ENCODE data around the gene CCDC86.

CCDC86 gene

DNA sequence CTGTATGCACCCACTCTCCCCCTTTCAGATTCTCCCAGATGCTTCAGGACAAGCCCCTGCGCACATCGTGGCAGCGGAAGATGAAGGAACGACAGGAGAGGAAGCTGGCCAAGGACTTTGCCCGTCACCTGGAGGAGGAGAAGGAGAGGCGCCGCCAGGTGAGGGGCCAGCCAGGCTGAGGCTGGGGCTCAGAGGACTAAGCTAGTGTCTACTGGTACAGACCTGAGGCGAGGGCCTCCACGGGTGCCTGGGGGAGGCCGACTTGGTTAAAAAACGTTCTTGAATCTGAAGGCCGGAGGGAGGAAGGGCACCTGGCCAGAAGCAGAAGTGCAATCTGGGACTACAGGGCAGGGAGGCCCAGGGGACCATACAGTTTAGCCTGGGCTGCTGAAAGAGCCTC, 6.0 kb downstream of the CCDC86 start:
- Histone ChIP-seq H3K9ac (ENCODE audit: low read depth, low read length) (no peak overlapping the region), H3K27me3 (ENCODE audit: control insufficient read depth, insufficient read depth, low read length) (no peaks in the 10 kb centered on the region), H3K9me3 (replicated peaks; ENCODE audit: low read length) (no peaks in the 10 kb centered on the region), H3K36me3 (ENCODE audit: insufficient read depth, low read length) (peaks cover 43% of the 10 kb centered on the region), H3K4me3 (ENCODE audit: low read length) (no peak overlapping the region), H3K4me2 (ENCODE audit: low read length) (no peak overlapping the region), H3K4me1 (ENCODE audit: control insufficient read depth, insufficient read depth, low read length) (peaks cover 24% of the 10 kb centered on the region)

DNA sequence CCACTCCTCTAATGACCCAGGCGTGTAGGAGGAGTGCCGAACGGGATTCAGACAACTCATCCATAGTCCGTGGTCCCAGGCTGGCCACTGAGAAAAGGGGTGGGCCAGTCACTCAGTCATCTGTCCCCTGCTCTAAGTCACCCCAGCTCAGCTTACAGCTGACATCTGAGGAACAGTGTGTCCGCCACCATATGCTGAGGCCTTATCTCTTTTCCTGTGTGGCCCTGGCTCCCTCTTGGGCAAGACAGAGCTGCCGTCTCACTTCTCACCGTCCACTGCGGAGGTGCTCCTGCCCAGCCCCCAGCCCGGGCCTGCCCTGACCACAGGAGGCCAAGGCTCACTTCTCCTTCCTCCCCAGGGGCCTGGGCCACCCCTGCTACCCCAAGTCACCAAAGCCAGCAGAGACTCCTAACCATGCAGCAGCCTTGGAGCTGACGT, 6.8 kb downstream of the CCDC86 start:
- no peaks in the 10 kb centered on the region for H3K27me3 ChIP-seq (ENCODE audit: control insufficient read depth, insufficient read depth, low read length)
- no peak overlapping the region for H3K4me2 ChIP-seq (ENCODE audit: low read length)
- H3K4me1 ChIP-seq (ENCODE audit: control insufficient read depth, insufficient read depth, low read length): peaks cover 18% of the 10 kb centered on the region
- H3K9ac ChIP-seq (ENCODE audit: low read depth, low read length): no peak overlapping the region
- H3K9me3 ChIP-seq (replicated peaks; ENCODE audit: low read length): no peaks in the 10 kb centered on the region
- no peak overlapping the region for H3K4me3 ChIP-seq (ENCODE audit: low read length)
- peaks cover 43% of the 10 kb centered on the region for H3K36me3 ChIP-seq (ENCODE audit: insufficient read depth, low read length)

DNA sequence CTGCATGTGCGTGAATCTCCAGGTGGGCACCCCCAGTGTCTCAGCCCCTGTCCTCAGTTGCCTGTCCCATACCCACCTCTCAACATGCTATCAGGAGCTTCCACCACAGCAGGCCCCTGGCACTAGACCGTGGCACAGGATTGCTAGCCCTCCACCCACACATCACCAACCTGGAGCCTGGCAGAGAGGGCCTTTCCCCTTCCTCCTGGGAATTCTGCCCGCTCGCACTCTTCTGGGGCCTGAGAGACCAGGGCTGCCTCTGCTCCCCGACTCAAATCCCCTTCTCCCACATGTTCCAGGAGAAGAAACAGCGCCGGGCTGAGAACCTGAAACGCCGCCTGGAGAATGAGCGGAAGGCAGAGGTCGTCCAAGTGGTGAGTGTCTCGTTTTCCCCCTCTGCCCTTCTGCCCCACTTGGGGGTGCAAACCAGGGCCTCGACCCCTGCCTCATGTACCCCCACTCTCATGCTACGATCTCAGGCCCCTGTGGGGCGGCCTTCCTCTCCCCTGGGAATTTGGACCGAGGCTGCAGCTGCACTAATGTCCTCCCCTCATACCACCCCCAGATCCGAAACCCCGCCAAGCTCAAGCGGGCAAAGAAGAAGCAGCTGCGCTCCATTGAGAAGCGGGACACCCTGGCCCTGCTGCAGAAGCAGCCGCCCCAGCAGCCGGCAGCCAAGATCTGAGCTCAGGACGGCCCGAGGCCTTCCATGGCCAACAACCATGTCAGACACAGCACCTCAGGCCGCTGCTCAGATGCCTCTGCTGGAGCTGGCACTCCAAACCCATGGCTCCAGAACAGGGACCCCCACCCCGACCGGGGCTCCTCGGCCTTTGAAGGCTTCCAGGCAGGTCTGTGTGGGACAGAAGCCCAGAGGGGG, 8.0 kb downstream of the CCDC86 start:
- peaks cover 43% of the 10 kb centered on the region for H3K36me3 ChIP-seq (ENCODE audit: insufficient read depth, low read length)
- H3K4me3 ChIP-seq (ENCODE audit: low read length): no peak overlapping the region
- peaks cover 7% of the 10 kb centered on the region for H3K4me1 ChIP-seq (ENCODE audit: control insufficient read depth, insufficient read depth, low read length)
- no peaks in the 10 kb centered on the region for H3K27me3 ChIP-seq (ENCODE audit: control insufficient read depth, insufficient read depth, low read length)
- H3K4me2 ChIP-seq (ENCODE audit: low read length): no peak overlapping the region
- no peaks in the 10 kb centered on the region for H3K9me3 ChIP-seq (replicated peaks; ENCODE audit: low read length)
- H3K9ac ChIP-seq (ENCODE audit: low read depth, low read length): no peak overlapping the region

- H3K4me3 ChIP-seq (ENCODE audit: low read length): no peak overlapping the region
- H3K4me1 ChIP-seq (ENCODE audit: control insufficient read depth, insufficient read depth, low read length): peaks cover 3% of the 10 kb centered on the region
- peaks cover 43% of the 10 kb centered on the region for H3K36me3 ChIP-seq (ENCODE audit: insufficient read depth, low read length)
- no peak overlapping the region for H3K9ac ChIP-seq (ENCODE audit: low read depth, low read length)
- H3K9me3 ChIP-seq (replicated peaks; ENCODE audit: low read length): no peaks in the 10 kb centered on the region
- no peaks in the 10 kb centered on the region for H3K27me3 ChIP-seq (ENCODE audit: control insufficient read depth, insufficient read depth, low read length)
- no peak overlapping the region for H3K4me2 ChIP-seq (ENCODE audit: low read length)
These were observed 9.6 kb downstream of the CCDC86 start for GRCh38 chr11:60851327-60852104.

DNA sequence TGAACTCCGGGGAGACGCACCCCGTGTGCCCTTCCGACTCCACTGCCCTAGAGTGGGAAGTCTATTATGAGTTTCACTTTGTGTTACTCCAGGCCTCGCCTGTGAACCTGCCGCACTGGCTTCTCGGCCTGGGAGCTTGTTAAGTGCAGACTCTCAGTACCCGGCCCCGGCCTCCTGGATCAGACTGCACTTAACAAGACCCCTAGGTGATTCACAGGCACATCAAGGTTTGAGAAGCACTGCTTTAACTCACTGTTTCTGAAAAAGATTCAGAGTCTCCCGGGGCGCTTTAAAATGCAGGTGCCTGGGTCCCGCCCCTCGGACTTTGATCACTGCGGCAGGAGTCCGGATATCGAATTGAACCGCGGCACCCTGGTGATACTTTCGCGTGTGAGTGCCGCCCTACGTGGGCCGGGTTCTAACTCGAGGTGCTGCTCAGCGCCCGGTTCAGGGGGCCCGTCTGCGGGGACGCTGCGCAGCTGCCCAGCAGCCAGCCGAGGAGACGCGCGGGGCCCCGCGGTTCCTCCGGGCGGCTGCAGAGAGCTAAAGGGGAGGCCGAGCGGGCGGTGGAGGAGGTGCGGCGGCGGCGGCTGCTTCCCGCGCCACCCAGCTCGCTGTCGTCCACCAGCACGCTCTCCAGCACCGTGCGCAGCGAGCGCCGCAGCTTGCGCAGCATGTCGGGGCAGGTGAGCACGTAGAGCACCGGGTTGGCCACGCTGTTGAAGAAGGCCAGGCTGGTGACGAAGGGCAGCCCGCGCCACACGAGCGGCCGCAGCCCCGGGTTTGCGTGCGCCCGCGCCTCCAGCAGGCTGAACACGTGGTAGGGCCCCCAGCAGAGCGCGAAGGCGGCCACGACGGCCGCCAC, 10.4 kb downstream of the CCDC86 start:
- Histone ChIP-seq H3K4me3 (ENCODE audit: low read length) (no peak overlapping the region), H3K4me1 (ENCODE audit: control insufficient read depth, insufficient read depth, low read length) (peaks cover 3% of the 10 kb centered on the region), H3K9me3 (replicated peaks; ENCODE audit: low read length) (no peaks in the 10 kb centered on the region), H3K27me3 (ENCODE audit: control insufficient read depth, insufficient read depth, low read length) (no peaks in the 10 kb centered on the region), H3K9ac (ENCODE audit: low read depth, low read length) (no peak overlapping the region), H3K36me3 (ENCODE audit: insufficient read depth, low read length) (peaks cover 43% of the 10 kb centered on the region), H3K4me2 (ENCODE audit: low read length) (no peak overlapping the region)

DNA sequence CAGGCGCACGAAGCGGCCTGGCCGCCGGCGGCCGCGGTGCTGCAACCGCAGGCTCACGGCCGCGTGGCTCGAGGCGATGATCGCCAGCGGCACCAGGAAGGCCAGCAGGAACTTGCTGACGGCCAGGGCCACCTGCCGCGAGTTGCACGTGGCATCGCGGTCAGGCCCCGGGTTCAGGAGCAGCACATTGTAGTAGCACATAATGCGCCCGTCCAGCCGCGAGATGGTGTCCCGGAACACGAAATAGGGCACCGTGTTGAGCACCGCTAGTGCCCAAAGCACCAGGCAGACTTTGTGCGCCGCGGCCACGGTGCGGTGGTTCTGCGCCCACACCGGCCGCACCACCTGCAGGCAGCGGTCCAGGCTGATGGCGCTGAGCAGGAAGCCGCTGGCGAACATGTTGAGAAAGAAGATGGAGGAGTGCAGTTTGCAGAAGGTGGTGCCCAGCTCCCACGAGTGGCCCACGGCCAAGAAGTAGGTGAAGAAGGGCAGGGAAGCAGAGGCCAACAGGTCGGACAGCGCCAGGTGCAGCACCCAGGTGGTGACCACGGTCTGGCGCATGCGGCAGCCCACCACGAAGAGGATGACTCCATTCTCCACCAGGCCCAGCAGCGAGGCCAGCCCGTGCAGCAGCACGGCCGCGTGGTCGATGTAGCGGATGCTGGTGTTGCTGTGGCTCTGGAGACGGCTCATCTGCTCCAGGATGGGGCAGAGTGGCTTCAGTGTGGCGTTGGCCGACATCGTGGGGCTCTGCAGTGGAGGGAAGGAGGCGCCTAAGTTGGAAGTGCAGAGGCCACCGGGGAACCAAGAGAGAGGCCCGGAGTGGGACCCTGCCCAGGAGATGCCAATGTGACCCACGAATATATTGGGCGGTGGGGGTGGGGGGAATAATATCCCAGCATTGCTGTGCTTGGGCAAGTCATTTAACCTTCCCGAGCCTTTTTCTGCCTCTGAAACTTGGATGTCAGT, 11.4 kb downstream of the CCDC86 start:
- Histone ChIP-seq H3K27me3 (ENCODE audit: control insufficient read depth, insufficient read depth, low read length) (no peaks in the 10 kb centered on the region), H3K4me1 (ENCODE audit: control insufficient read depth, insufficient read depth, low read length) (peaks cover 12% of the 10 kb centered on the region), H3K9me3 (replicated peaks; ENCODE audit: low read length) (no peaks in the 10 kb centered on the region), H3K9ac (ENCODE audit: low read depth, low read length) (no peak overlapping the region), H3K36me3 (ENCODE audit: insufficient read depth, low read length) (peaks cover 36% of the 10 kb centered on the region), H3K4me3 (ENCODE audit: low read length) (no peak overlapping the region), H3K4me2 (ENCODE audit: low read length) (no peak overlapping the region)

DNA sequence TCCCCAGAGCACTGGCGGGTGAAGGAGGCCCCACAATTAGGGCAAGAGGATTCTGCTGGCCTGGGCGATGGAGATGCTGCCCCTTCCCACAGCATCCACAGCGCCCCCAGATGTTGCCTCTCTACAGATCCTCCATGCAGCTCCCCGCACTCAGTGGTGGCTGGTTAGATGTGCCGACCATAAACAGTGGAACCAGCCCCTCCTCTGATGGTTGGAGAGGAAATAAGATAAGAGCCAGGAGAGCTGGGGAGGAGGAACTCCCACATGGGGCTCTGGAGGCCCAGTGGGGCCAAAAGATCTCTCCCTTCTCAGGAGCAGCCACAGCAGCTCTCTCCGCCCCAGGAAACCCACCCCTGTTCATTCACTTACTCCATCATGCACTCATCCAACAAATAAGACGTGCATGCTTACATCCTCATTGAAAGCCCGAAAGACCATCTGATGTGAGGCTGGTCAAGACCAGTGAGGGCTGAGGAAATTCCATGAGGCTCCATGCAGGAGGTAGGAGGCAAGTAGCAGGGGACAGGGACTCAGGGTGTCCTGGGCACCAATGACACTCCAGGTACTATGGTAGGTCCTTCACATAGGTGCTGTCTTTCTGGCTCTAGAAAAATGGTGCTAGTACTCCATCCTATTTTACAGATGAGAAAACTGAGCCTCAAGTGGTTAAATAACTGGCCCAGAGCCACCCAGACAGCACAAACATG, 12.4 kb downstream of the CCDC86 start:
- Histone ChIP-seq H3K4me2 (ENCODE audit: low read length) (no peak overlapping the region), H3K9me3 (replicated peaks; ENCODE audit: low read length) (no peaks in the 10 kb centered on the region), H3K4me1 (ENCODE audit: control insufficient read depth, insufficient read depth, low read length) (peaks cover 19% of the 10 kb centered on the region), H3K27me3 (ENCODE audit: control insufficient read depth, insufficient read depth, low read length) (no peaks in the 10 kb centered on the region), H3K4me3 (ENCODE audit: low read length) (no peak overlapping the region), H3K9ac (ENCODE audit: low read depth, low read length) (no peak overlapping the region), H3K36me3 (ENCODE audit: insufficient read depth, low read length) (peaks cover 26% of the 10 kb centered on the region)

DNA sequence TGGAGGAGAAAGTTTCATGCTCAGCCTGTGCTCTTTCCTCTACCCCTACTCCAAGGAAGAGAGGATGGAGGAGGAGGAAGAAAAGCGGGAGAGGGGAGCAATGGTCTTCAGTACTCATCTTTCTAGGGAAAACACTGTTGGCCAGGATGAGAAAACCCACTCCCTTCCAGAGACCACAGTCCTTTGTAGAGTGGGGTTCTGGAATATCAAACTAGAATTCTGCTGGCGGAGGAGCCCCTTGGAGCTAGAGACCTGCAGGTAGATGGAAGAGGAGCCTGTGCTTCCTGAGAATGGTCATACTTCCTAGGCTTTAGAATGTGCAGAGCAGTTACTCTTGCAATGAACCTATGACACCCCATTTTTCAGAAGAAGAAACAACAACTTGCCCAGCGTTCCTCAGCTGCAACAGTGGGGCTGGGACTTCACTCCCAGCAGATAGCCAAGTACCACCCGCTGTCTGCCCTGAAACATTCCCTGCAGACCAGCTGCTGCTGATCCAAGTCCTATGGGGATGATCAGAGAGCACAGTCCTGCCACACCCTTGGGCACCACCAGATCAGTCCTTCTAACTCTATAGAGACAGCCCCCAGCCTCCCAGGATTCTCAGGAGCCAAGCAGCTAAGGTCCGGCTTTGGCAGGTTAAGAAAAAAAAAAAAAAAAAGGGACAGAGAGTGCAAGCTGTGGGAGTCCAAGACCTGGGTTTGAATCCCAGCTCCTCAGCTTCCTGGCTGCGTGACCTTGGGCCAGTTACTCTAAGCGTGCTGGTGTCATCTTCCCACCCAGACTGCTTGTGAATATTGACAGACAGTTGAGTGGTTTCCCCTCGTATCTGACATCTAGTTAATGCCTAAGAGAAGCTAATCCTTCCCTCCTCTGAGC, 13.2 kb downstream of the CCDC86 start:
- no peak overlapping the region for H3K9ac ChIP-seq (ENCODE audit: low read depth, low read length)
- H3K4me1 ChIP-seq (ENCODE audit: control insufficient read depth, insufficient read depth, low read length): peaks cover 19% of the 10 kb centered on the region
- peaks cover 18% of the 10 kb centered on the region for H3K36me3 ChIP-seq (ENCODE audit: insufficient read depth, low read length)
- no peak overlapping the region for H3K4me3 ChIP-seq (ENCODE audit: low read length)
- H3K4me2 ChIP-seq (ENCODE audit: low read length): no peak overlapping the region
- H3K27me3 ChIP-seq (ENCODE audit: control insufficient read depth, insufficient read depth, low read length): no peaks in the 10 kb centered on the region
- H3K9me3 ChIP-seq (replicated peaks; ENCODE audit: low read length): no peaks in the 10 kb centered on the region

DNA sequence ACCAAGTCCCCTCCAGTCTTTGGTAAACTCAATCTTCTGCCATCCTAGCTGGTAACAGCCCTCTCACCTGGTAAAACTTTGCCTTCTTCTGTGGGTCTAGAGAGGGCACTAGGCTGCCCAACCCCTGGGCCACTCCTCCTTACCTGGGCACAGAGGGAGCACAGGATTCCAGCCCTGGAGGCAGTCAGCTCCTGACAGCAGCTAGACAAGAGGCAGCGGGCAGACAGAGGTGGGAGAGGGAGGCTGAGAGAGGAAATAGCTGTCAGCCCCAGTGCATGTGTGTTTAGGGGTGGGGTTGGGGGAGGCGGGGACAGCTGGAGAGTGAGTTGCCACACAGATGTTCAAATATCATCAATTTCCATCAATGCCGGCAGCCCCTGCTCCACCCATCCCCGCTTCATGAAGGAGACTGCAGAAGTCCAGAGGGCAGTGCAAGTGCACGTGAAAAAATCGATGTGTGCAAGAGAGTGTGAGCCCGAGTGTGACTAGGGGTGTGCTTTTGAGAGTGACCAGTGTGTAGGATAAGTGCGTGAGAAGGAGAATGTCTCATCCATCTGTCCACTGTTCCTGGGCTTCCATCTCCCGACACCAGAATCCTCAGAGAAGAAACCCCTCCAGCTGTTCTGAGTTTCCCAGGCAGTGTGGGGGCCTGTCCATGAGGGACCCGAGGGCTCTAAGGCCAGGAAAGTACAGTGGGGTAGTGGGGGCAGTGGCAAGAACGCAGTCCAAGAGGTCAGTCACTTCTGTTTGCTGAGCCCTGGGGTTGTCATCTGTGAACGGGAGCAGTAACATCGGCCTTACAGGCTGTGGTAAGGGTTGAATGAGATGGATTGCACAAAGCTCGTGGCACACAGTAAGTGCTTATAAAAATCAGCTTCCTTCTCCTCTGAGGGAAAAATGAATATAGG, 14.1 kb downstream of the CCDC86 start, which contains the start of gene PTGDR2:
TSS of gene PTGDR2 (minus strand) at position 225 of the 908 bp plus-strand sequence. CDS start 2,228 bp downstream, outside the sequence.
- peaks cover 19% of the 10 kb centered on the region for H3K4me1 ChIP-seq (ENCODE audit: control insufficient read depth, insufficient read depth, low read length)
- no peak within 1 kb of the TSS for H3K4me2 ChIP-seq (ENCODE audit: low read length)
- no peaks in the 10 kb centered on the region for H3K9me3 ChIP-seq (replicated peaks; ENCODE audit: low read length)
- no peaks in the 10 kb centered on the region for H3K27me3 ChIP-seq (ENCODE audit: control insufficient read depth, insufficient read depth, low read length)
- H3K4me3 ChIP-seq (ENCODE audit: low read length): no peak within 1 kb of the TSS
- peaks cover 9% of the 10 kb centered on the region for H3K36me3 ChIP-seq (ENCODE audit: insufficient read depth, low read length)
- H3K9ac ChIP-seq (ENCODE audit: low read depth, low read length): no peak within 1 kb of the TSS
